Activated naive CD4-positive, alpha-beta T cell treated with anti-CD3 and anti-CD28 coated beads for 36 hours (primary cell): ENCODE measurements around the gene ATAD3C. TPM values are rescaled to one million over a fixed set of nuclear protein-coding genes. Genes with fewer than 3 reads are reported as not detected.
"Not testable (repeated sequence)": the region's sequence is repeated elsewhere in the genome, so short reads cannot be mapped to it uniquely, and the experiment has no call there.

ENCODE experiments used
- CTCF ChIA-PET: fragments of 350-600 bp; sonication (Branson Sonifier 250); formaldehyde crosslinking; loops from one replicate; lab custom pipeline; 2021; ENCODE audit warnings: antibody characterized with exemption; lab: Charles Lee
- DNase-seq: peaks from one replicate; pipeline ENCODE4 v3.0.0-alpha.2; 2020
- H3K27ac Mint-ChIP-seq: one replicate; pipeline ENCODE4 v1.8.0; 2021; ENCODE audit warnings: mild to moderate bottlenecking, mixed read lengths
- H3K27me3 Mint-ChIP-seq: one replicate; pipeline ENCODE4 v1.8.0; 2021; ENCODE audit warnings: low read depth, mixed read lengths
- H3K36me3 Mint-ChIP-seq: one replicate; pipeline ENCODE4 v1.8.0; 2021; ENCODE audit warnings: low read depth, mixed read lengths
- H3K4me1 Mint-ChIP-seq: one replicate; pipeline ENCODE4 v1.8.0; 2021; ENCODE audit warnings: low read depth, mixed read lengths
- H3K4me3 Mint-ChIP-seq: one replicate; pipeline ENCODE4 v1.8.0; 2021; ENCODE audit warnings: mild to moderate bottlenecking, moderate library complexity, mixed read lengths
- H3K9me3 Mint-ChIP-seq: one replicate; pipeline ENCODE4 v1.8.0; 2021; ENCODE audit warnings: mixed read lengths
- intact Hi-C: fragments of 100-400 bp; cut with micrococcal nuclease; formaldehyde crosslinking; loops from one replicate; pipeline ENCODE4 v1.15.1; 2023
- total RNA-seq, 2 experiments: library from RNA; stranded (reverse); gene quantifications; one replicate each; pipeline ENCODE4 v1.2.3, GENCODE V29; 2021

Gene ATAD3C
- total RNA-seq, 2 experiments from 2014 or later = 0.42 to 0.57 TPM

GRCh38 chr1:1479547-1480487 lies 30.3 kb downstream of the ATAD3C start:
- H3K27me3 Mint-ChIP-seq = no peaks in the 10 kb centered on the region
- H3K4me3 Mint-ChIP-seq = no peak overlapping the region
- no peak overlapping the region for H3K27ac Mint-ChIP-seq
- H3K36me3 Mint-ChIP-seq = peaks cover 34% of the 10 kb centered on the region
- intact Hi-C loops = no loop called here
- CTCF ChIA-PET = no interaction called here
- no peak for DNase-seq
- H3K9me3 Mint-ChIP-seq = no peaks in the 10 kb centered on the region
- no peaks in the 10 kb centered on the region for H3K4me1 Mint-ChIP-seq

GRCh38 chr1:1480488-1480867 lies 31.0 kb downstream of the ATAD3C start:
- H3K27me3 Mint-ChIP-seq, intact Hi-C loops, H3K4me3 Mint-ChIP-seq, H3K4me1 Mint-ChIP-seq, H3K9me3 Mint-ChIP-seq, CTCF ChIA-PET, DNase-seq, H3K27ac Mint-ChIP-seq: not testable (repeated sequence)
- H3K36me3 Mint-ChIP-seq = peaks cover 33% of the 10 kb centered on the region

DNA sequence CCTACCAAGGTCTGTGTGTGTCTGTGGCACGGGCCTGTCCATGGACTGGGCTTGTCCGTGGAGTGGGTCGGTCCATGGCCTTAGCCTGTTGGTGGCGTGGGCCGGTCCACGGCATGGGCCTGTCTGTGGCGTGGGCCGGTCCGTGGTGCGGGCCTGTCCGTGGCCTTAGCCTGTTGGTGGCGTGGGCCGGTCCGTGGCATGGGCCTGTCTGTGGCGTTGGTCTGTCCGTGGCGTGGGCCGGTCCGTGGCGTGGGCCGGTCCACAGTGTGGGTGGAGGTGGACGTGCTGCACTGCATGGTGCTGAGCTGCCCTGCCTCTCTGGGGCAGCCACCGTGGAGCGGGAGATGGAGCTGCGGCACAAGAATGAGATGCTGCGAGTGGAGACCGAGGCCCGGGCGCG lies 32.3 kb downstream of the ATAD3C start:
- H3K36me3 Mint-ChIP-seq = peaks cover 31% of the 10 kb centered on the region
- intact Hi-C loops, H3K4me1 Mint-ChIP-seq, H3K9me3 Mint-ChIP-seq, CTCF ChIA-PET, H3K27ac Mint-ChIP-seq, H3K4me3 Mint-ChIP-seq, H3K27me3 Mint-ChIP-seq, DNase-seq: not testable (repeated sequence)

DNA sequence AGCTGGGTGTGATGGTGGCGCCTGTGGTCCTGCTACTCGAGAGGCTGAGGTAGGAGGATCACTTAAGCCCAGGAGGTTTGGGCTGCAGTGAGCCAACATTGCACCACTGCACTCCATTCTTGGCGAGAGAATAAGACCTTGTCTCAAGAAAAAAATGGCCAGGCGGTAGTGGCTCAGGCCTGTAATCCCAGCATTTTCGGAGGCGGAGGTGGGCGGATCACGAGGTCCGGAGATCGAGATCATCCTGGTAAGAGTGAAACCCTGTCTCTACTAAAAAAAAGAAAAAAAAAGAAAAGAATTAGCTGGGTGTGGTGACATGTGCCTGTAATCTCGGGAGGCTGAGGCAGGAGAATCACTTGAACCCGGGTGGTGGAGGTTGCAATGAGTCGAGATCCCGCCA lies 33.4 kb downstream of the ATAD3C start:
- peaks cover 26% of the 10 kb centered on the region for H3K36me3 Mint-ChIP-seq
- intact Hi-C loops = no loop called here
- CTCF ChIA-PET = interaction anchor here (0.9 kb wide), 1 partner anchor 22 kb away, joined by 3 read pairs; no protein-coding TSS in a partner anchor
- no peak overlapping the region for H3K27ac Mint-ChIP-seq
- no peak overlapping the region for H3K4me3 Mint-ChIP-seq
- no peaks in the 10 kb centered on the region for H3K27me3 Mint-ChIP-seq
- no peak for DNase-seq
- H3K9me3 Mint-ChIP-seq = no peaks in the 10 kb centered on the region
- no peaks in the 10 kb centered on the region for H3K4me1 Mint-ChIP-seq

- H3K9me3 Mint-ChIP-seq = no peaks in the 10 kb centered on the region
- no peak overlapping the region for H3K4me3 Mint-ChIP-seq
- intact Hi-C loops = no loop called here
- CTCF ChIA-PET = interaction anchor here (0.6 kb wide), 1 partner anchor 26 kb away, joined by 3 read pairs; no protein-coding TSS in a partner anchor
- H3K4me1 Mint-ChIP-seq = no peaks in the 10 kb centered on the region
- peaks cover 29% of the 10 kb centered on the region for H3K36me3 Mint-ChIP-seq
- no peak overlapping the region for H3K27ac Mint-ChIP-seq
- DNase-seq = no peak
- H3K27me3 Mint-ChIP-seq = no peaks in the 10 kb centered on the region
Observed at GRCh38 chr1:1483714-1484113, 34.2 kb downstream of the ATAD3C start.

DNA sequence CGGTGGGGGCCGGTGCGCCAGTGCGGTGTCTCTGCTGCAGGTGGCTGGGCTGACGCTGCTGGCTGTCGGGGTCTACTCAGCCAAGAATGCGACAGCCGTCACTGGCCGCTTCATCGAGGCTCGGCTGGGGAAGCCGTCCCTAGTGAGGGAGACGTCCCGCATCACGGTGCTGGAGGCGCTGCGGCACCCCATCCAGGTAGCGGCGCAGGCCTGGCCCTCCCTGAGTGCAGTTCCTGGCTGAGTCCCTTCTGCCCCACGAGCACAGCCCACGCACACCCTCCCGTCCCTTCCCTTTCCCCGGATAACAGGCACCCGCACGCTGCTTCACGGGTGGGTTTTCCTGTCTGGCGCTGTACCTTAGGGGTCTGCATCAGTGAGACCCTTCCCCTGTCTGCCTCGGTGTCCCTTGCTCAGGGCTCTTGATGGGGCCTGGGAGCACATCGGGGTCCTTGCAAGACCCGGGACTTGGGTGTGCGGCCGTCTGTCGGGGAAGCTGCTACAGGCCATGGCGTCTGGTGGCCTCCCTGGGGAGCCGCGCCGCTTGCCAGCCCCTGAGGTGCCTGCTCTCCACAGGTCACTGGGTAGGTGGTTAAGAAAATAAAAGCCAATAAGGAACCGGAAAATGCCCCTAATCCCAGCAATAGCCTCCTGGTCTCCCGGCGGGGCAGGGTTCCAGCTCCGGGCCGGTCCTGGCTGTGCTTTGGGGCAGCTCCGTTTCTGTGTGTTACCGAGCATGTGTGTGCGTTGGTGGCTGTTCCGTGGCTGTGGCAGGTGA lies 35.7 kb downstream of the ATAD3C start:
- DNase-seq, H3K4me3 Mint-ChIP-seq, H3K27me3 Mint-ChIP-seq, H3K27ac Mint-ChIP-seq, H3K9me3 Mint-ChIP-seq, intact Hi-C loops, H3K4me1 Mint-ChIP-seq: not testable (repeated sequence)
- peaks cover 25% of the 10 kb centered on the region for H3K36me3 Mint-ChIP-seq
- CTCF ChIA-PET = interaction anchor here (0.6 kb wide), 1 partner anchor 45 kb away, joined by 3 read pairs; no protein-coding TSS in a partner anchor

DNA sequence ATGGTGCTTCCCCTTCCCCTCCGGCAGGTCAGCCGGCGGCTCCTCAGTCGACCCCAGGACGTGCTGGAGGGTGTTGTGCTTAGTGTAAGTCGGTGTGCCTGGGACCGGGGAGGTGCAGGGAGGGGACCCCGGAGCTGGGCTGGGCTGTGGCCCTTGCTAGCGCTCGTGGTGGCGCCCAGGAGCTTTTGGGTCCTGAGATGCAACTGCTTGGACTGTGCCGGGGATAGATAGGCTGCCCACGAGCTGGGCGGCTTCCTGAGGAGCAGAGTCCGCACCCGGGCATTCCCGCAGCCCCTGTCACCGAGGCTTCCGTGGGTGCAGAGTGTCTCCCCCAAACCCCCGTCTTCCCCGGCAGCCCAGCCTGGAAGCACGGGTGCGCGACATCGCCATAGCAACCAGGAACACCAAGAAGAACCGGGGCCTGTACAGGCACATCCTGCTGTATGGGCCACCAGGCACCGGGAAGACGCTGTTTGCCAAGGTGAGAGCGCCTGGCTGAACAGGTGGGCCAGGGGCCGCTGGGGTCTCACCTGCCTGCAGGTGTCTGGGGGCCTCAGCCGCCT lies 36.3 kb downstream of the ATAD3C start:
- H3K36me3 Mint-ChIP-seq = peaks cover 23% of the 10 kb centered on the region
- CTCF ChIA-PET, H3K27ac Mint-ChIP-seq, H3K27me3 Mint-ChIP-seq, H3K4me1 Mint-ChIP-seq, intact Hi-C loops, DNase-seq, H3K4me3 Mint-ChIP-seq, H3K9me3 Mint-ChIP-seq: not testable (repeated sequence)

DNA sequence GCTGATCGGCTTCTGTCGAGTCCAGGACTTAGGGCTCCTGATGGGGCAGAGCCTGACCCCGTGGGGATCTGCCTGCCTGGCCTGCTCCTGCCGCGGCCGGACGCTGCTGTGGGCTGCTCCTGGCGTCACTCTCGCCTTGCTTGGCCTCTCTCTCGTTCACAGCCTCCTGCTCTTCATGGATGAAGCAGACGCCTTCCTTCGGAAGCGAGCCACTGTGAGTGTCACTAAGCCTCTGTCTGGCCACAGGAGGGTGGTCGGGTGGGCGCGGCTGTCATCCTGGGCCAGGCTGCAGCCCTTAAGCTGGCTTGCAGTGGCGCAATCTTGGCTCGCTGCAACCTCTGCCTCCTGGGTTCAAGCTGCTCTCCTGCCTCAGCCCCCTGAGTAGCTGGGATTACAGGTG lies 38.2 kb downstream of the ATAD3C start:
- CTCF ChIA-PET = no interaction called here
- no peaks in the 10 kb centered on the region for H3K4me1 Mint-ChIP-seq

GRCh38 chr1:1489231-1489630 lies 39.7 kb downstream of the ATAD3C start:
- H3K27me3 Mint-ChIP-seq = no peaks in the 10 kb centered on the region
- peaks cover 48% of the 10 kb centered on the region for H3K36me3 Mint-ChIP-seq
- H3K27ac Mint-ChIP-seq = no peak overlapping the region
- no peak overlapping the region for H3K4me3 Mint-ChIP-seq
- CTCF ChIA-PET = no interaction called here
- no peak for DNase-seq
- intact Hi-C loops = no loop called here
- H3K9me3 Mint-ChIP-seq = peaks cover 8% of the 10 kb centered on the region
- no peaks in the 10 kb centered on the region for H3K4me1 Mint-ChIP-seq

More for the DNA sequence above, 38.2 kb downstream of the ATAD3C start:
- Mint-ChIP-seq H3K27me3 (no peaks in the 10 kb centered on the region), H3K4me3 (no peak overlapping the region), H3K9me3 (peaks cover 5% of the 10 kb centered on the region), H3K36me3 (peaks cover 39% of the 10 kb centered on the region), H3K27ac (no peak overlapping the region)
- DNase-seq = no peak
- intact Hi-C loops = no loop called here

- Mint-ChIP-seq H3K4me1 (no peaks in the 10 kb centered on the region), H3K27me3 (no peaks in the 10 kb centered on the region), H3K4me3 (no peak overlapping the region), H3K9me3 (peaks cover 8% of the 10 kb centered on the region), H3K36me3 (peaks cover 44% of the 10 kb centered on the region), H3K27ac (no peak overlapping the region)
- intact Hi-C loops = no loop called here
- CTCF ChIA-PET = no interaction called here
- no peak for DNase-seq
Observed at GRCh38 chr1:1489861-1490260, 40.4 kb downstream of the ATAD3C start.

DNA sequence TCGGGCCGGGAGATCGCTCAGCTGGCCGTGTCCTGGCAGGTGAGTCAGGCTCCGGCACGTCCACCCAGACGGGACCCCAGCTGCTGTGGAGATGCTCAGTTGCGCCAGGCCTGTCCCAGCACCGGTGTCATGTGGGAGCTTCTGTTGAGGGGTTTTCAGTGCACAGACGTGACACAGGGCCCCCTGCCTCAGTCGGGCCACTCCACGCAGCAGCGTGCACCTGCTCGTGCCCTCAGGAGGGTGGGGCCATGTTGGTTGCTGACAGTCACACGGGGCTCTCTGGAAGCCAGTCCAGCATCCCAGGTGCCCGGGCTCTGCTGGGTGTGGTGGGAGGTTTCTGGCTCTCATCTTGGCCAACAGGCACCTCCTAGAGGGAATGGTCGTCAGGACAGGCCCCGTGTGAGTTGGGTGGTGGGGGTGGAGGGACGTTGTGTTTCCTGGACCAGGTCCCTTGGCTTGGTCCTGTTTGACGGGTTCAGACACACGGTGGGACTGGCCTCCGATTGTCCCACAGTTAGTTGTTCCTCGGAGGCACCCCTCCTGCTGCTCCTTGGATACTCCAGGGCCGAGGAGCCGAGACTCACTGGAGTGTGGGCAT lies 41.2 kb downstream of the ATAD3C start:
- no peak for DNase-seq
- no peaks in the 10 kb centered on the region for H3K4me1 Mint-ChIP-seq
- H3K4me3 Mint-ChIP-seq = no peak overlapping the region
- CTCF ChIA-PET = no interaction called here
- no peaks in the 10 kb centered on the region for H3K27me3 Mint-ChIP-seq
- peaks cover 47% of the 10 kb centered on the region for H3K36me3 Mint-ChIP-seq
- no peak overlapping the region for H3K27ac Mint-ChIP-seq
- intact Hi-C loops = no loop called here
- H3K9me3 Mint-ChIP-seq = peaks cover 8% of the 10 kb centered on the region

- Mint-ChIP-seq H3K27me3 (no peaks in the 10 kb centered on the region), H3K36me3 (peaks cover 48% of the 10 kb centered on the region), H3K4me1 (no peaks in the 10 kb centered on the region), H3K27ac (no peak overlapping the region), H3K4me3 (no peak overlapping the region), H3K9me3 (peaks cover 8% of the 10 kb centered on the region)
- DNase-seq = no peak
- intact Hi-C loops = no loop called here
- CTCF ChIA-PET = no interaction called here
Observed at GRCh38 chr1:1491601-1492000, 42.1 kb downstream of the ATAD3C start.
